ENCODE results near the gene CFAP68. TPM values are rescaled to one million over a fixed set of nuclear protein-coding genes. Genes with fewer than 3 reads are reported as not detected.

CFAP68 gene
- total and polyA plus RNA-seq, 12 donors = 26.6 to 80.4 (median 43.3) TPM

- intact Hi-C loops (cut with DNase I) = loop anchor here in 1 of 2 donors (10.0 kb wide), 1 partner anchor 60 kb away; no protein-coding TSS in a partner anchor
- Histone ChIP-seq H3K4me1 (replicated peaks in 1 of 2) (peaks cover 0 to 10% of the 10 kb centered on the region in 2 donors), H3K4me3 (no peak overlapping the region), H3K9me3 (replicated peaks in 1 of 3) (no peaks in the 10 kb centered on the region), H3K36me3 (replicated peaks in 1 of 2) (peaks cover 0 to 17% of the 10 kb centered on the region in 2 donors), H3K27me3 (no peaks in the 10 kb centered on the region), H3K27ac (no peak overlapping the region)
- DNase-seq = no peak
- TF ChIP-seq CTCF (IDR thresholded peaks at IDR 0.05) = no peak
- WGBS, 4 donors = 80 to 95% (median 88%) methylated on average over 3 of the region's 3 CpGs
Measured at GRCh38 chr11:111834432-111835163, 44.7 kb upstream of the CFAP68 start.

- peaks cover 0 to 22% of the 10 kb centered on the region in 2 donors for H3K36me3 ChIP-seq (replicated peaks in 1 of 2)
- no peak for DNase-seq
- WGBS, 4 donors = 93 to 97% (median 95%) methylated on average over 7 of the region's 7 CpGs
- H3K4me3 ChIP-seq = no peak overlapping the region
- no peaks in the 10 kb centered on the region for H3K27me3 ChIP-seq
- H3K27ac ChIP-seq = peak overlapping the region in 1 of 5 donors; percentile 46
- peaks cover 0 to 10% of the 10 kb centered on the region in 2 donors for H3K4me1 ChIP-seq (replicated peaks in 1 of 2)
- no peak for TF ChIP-seq POLR2A (IDR thresholded peaks at IDR 0.05)
- TF ChIP-seq CTCF (IDR thresholded peaks at IDR 0.05) = no peak
- intact Hi-C loops (cut with DNase I) = loop anchor here in 1 of 2 donors (10.0 kb wide), 1 partner anchor 61 kb away; no protein-coding TSS in a partner anchor
- no peaks in the 10 kb centered on the region for H3K9me3 ChIP-seq (replicated peaks in 1 of 3)
Measured at GRCh38 chr11:111835665-111836064, 43.7 kb upstream of the CFAP68 start.

DNA sequence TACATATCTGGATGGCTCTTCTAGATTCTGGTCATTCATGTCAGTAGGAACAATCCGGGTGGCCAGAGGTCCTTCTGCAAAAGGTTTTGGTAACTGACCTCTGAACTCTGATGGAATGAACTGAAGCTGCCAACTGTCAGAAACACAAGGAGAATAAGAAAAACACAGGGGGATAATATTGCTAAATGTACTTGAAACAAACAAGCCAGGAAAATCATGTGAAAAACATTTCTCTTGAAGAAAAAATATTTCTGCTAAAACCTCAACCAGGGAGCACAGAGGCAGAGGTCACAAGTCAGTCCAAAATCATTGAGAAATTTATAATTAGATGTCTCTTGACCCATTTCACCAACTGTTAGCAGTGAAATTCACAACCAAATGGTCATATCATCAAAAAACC, 43.2 kb upstream of the CFAP68 start:
- no peak for DNase-seq
- Histone ChIP-seq H3K9me3 (replicated peaks in 1 of 3) (no peaks in the 10 kb centered on the region), H3K4me3 (no peak overlapping the region), H3K27me3 (no peaks in the 10 kb centered on the region), H3K36me3 (replicated peaks in 1 of 2) (peaks cover 0 to 22% of the 10 kb centered on the region in 2 donors), H3K4me1 (replicated peaks in 1 of 2) (peaks cover 0 to 11% of the 10 kb centered on the region in 2 donors), H3K27ac (peak overlapping the region in 1 of 5 donors; percentile 46)
- TF ChIP-seq POLR2A (IDR thresholded peaks at IDR 0.05) (no peak), CTCF (IDR thresholded peaks at IDR 0.05) (no peak)
- intact Hi-C loops (cut with DNase I) = loop anchor here in 1 of 2 donors (10.0 kb wide), 1 partner anchor 61 kb away; no protein-coding TSS in a partner anchor
- 40 to 76% (median 75%) methylated on average over 1 of the region's 1 CpG for WGBS, 4 donors

- DNase-seq = no peak
- Histone ChIP-seq H3K27ac (no peak overlapping the region), H3K27me3 (no peaks in the 10 kb centered on the region), H3K9me3 (replicated peaks in 1 of 3) (no peaks in the 10 kb centered on the region), H3K4me3 (no peak overlapping the region), H3K36me3 (replicated peaks in 1 of 2) (peaks cover 0 to 22% of the 10 kb centered on the region in 2 donors), H3K4me1 (replicated peaks in 1 of 2) (peaks cover 0 to 12% of the 10 kb centered on the region in 2 donors)
- WGBS, 4 donors = 75 to 84% (median 81%) methylated on average over 1 of the region's 1 CpG
- no peak for TF ChIP-seq POLR2A (IDR thresholded peaks at IDR 0.05)
- TF ChIP-seq CTCF (IDR thresholded peaks at IDR 0.05) = no peak
- intact Hi-C loops (cut with DNase I) = loop anchor here in 1 of 2 donors (10.0 kb wide), 1 partner anchor 62 kb away; no protein-coding TSS in a partner anchor
Measured at GRCh38 chr11:111836721-111837120, 42.6 kb upstream of the CFAP68 start.
